GM19239 (cell line): Measurements from ENCODE around the gene RTTN.
"Not testable (repeated sequence)": the region's sequence is repeated elsewhere in the genome, so short reads cannot be mapped to it uniquely, and the experiment has no call there.

Source experiments
- DNase-seq: peaks from one replicate; pipeline ENCODE4 v3.0.0; 2011; ENCODE audit warnings: low spot score; ENCODE audit not compliant: insufficient read length
- FAIRE-seq: peaks from 2 replicates; lab custom pipeline; 2011; peaks lifted over from hg19 to GRCh38; lab: Jason Lieb, UNC

Gene RTTN

GRCh38 chr18:70110678-70111077, 94.8 kb downstream of the RTTN start:
- no peak for FAIRE-seq
- no peak for DNase-seq

- no peak for FAIRE-seq
These were observed 98.4 kb downstream of the RTTN start for GRCh38 chr18:70107091-70107490.

DNA sequence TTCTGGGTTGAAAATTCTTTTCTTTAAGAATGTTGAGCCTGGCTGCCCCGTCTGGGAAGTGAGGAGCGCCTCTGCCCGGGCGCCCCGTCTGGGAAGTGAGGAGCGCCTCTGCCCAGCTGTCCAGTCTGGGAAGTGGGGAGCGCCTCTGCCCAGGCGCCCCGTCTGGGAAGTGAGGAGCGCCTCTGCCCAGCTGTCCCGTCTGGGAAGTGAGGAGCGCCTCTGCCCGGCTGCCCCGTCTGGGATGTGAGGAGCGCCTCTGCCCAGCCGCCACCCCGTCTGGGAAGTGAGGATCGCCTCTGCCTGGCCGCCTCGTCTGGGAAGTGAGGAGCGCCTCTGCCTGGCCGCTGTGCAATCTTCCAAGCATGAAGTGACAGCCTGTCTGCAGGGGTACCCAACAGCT, 102.6 kb downstream of the RTTN start:
- FAIRE-seq, DNase-seq: not testable (repeated sequence)

More at GRCh38 chr18:70107091-70107490, 98.4 kb downstream of the RTTN start:
- DNase-seq: no peak

DNA sequence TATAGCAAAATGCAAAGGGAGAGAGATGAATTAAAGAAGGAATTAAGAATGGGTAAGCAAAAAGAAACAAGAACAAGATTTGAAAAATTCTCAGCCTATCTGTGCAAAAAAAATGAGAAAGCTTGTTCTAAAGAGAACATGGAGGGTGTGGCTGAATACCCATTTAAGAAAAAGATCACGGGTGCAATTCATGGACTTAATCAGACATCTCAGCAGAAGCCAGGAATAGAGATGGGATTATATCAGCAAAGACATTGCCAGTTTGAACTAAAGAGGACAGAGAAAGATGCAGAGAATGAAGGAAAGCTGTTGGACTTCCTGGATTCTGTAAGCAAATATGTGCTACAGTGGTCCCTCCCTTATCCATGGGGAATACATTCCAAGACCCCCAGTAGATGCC, 115.6 kb downstream of the RTTN start:
- FAIRE-seq: no peak
- no peak for DNase-seq

DNA sequence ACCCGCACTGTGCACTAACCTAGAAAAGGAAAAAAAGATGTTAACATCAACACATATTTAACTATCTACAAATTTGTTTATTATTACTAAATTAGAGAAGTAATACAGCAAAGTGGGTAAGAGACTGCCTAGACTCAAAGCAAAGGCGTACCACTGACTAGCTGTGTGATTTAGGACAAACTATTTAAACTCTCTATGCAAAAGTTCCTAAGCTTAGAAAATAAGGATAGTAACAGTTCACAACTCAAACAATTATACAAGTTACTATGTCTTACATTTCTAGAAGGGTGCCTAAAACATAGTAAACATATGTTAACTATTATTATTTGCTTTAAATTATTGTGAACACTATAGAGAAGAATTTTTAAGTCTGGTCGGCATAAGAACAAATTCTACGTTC, 119.4 kb downstream of the RTTN start:
- FAIRE-seq: peak; percentile 84

GRCh38 chr18:70085641-70086040, 119.8 kb downstream of the RTTN start:
- no peak for FAIRE-seq
- DNase-seq: no peak

More for the DNA sequence above, 119.4 kb downstream of the RTTN start:
- DNase-seq: no peak

DNA sequence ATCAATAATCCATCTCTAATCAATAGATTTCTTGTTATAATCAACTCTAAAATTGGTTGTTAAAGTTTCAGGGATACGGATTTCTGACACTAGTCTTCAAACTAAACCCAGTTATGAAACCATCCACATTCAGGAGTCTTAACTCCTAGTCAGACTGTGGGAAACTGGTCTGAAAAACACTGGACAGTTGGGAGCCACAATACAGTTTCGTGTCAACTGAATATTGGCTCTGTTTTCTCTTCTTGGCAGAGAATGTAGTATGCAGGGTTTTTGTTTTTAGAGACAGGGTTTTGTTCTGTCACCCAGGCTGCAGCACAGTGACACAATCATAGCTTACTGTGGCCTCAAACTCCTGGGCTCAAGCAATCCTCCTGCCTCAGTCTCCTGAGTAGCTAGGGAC, 123.1 kb downstream of the RTTN start:
- FAIRE-seq (no peak), DNase-seq (no peak)

- DNase-seq: no peak
- no peak for FAIRE-seq
These were observed 127.4 kb downstream of the RTTN start for GRCh38 chr18:70078106-70078505.

GRCh38 chr18:70075906-70076305, 129.6 kb downstream of the RTTN start:
- FAIRE-seq (peak; percentile 57), DNase-seq (no peak)

GRCh38 chr18:70074116-70074515, 131.4 kb downstream of the RTTN start:
- no peak for DNase-seq
- no peak for FAIRE-seq

- FAIRE-seq (no peak), DNase-seq (no peak)
These were observed 132.1 kb downstream of the RTTN start for GRCh38 chr18:70073432-70073831.

DNA sequence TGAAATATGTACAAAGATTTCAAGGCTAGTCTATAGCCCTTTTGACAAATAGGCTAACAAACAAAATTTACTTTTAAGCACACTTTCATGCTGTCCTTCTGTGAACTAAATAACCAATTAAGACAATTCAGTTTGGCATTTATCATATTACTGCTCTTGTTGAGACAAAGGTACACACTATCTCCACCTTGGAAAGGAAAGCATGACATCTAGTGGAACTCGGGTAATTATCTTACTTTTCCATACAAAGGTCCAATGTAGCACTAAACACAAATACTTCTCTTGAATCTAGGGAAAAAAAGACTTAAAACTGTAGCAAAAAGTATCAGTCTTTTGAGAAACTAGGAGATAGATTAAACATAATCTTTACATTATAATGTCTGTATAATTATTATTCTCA, 132.8 kb downstream of the RTTN start:
- FAIRE-seq (no peak), DNase-seq (no peak)

- FAIRE-seq: no peak
- DNase-seq: no peak
These were observed 135.5 kb downstream of the RTTN start for GRCh38 chr18:70069965-70070364.

- FAIRE-seq: no peak
- no peak for DNase-seq
These were observed 136.1 kb downstream of the RTTN start for GRCh38 chr18:70069382-70069781.

- FAIRE-seq: no peak
These were observed 136.5 kb downstream of the RTTN start for GRCh38 chr18:70068981-70069380.

GRCh38 chr18:70059684-70060083, 145.8 kb downstream of the RTTN start:
- DNase-seq: no peak
- peak; percentile 75 for FAIRE-seq

More at GRCh38 chr18:70068981-70069380, 136.5 kb downstream of the RTTN start:
- no peak for DNase-seq

DNA sequence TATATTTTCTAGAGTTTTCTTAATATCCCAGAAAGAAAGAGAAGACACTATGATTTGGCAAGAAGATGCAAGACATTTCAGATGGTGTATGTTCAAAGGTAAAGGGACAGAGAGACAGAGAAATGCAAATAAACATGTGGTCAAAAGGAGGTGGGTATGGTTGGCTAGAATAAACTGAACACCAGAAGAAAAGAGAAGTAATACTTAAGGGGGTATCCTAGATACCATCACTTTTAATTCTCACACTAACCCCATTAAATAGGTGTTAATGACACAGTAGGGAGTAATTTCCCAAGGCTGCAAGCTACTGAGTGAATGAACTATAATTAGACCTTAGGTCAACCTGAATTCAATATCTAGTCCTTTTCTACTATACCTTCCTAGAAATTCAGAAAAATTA, 146.6 kb downstream of the RTTN start:
- FAIRE-seq: peak; percentile 82
- peak; percentile 10 for DNase-seq

- FAIRE-seq (peak; percentile 49), DNase-seq (no peak)
These were observed 157.4 kb downstream of the RTTN start for GRCh38 chr18:70047931-70048603.

DNA sequence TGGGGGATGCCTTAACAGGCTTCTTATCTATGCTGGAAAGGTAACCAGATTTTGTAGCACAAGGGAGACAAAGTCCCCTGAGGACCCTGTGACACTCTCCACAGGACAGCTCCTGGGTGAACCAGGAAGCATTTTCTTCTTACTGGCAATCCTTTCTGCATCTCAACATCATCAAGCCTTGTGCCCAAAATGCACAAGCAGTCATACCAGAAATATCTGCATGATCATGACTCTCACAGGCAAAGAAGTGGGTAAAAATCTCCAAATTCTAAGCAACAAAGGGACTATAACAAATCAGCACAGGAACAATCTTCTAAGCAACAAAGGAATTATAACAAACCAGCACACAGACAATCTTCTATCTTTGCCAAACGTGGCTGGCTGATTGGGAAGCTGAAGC, 158.7 kb downstream of the RTTN start:
- FAIRE-seq: no peak
- DNase-seq: no peak

DNA sequence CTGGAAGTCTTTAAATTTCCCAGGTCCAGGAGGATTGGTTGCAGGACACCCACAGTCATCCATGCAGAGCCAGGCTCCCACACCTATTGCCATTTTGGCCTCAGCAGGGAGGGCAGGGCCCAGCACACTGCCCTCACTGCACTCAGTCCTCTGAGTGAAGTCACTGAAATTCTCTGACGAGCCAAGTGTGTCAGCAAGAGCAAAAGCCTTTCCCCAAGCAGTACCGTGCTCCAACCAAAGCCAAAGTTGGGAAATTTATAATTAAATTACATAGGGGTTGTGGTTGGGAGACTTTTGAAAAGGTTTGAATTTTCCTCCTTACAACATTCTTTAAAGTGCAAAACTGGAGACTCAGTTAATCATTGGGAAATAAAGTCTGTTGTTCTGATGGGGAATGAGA, 159.3 kb downstream of the RTTN start:
- FAIRE-seq (no peak), DNase-seq (no peak)

DNA sequence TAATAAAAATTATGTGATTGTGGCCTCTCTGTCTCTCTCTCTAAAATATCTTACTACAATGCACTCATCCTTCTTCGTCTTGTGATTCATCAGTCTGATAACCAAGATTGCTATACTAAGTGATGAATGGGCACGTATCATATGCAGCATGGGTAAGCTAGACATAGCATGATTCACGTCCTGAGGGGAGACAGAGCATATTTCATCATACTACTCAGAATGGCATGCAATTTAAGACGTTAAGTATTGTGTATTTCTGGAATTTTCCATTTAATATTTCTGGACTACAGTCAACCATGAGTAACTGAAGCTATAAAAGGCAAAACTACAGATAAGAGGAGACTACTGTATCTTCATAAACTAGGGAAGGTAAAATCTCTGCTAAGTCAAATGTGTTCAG, 160.9 kb downstream of the RTTN start:
- FAIRE-seq (no peak), DNase-seq (no peak)

GRCh38 chr18:70041459-70042050, 163.9 kb downstream of the RTTN start:
- no peak for DNase-seq
- FAIRE-seq: no peak
